NCI-H524 (cell line): Measurements from ENCODE around the gene ST6GALNAC4.

Experiments
- DNase-seq, 2 experiments: peaks; one replicate each; lab custom pipeline; 2025; lab: John Stamatoyannopoulos, UW

ST6GALNAC4 gene

GRCh38 chr9:127916720-127917581 is at the start of gene ST6GALNAC4:
TSS of gene ST6GALNAC4 (minus strand) at chr9:127917041. CDS start at chr9:127916419, 622 bp downstream.
- peak; percentile 86 to 90 for DNase-seq

- no peak for DNase-seq
Measured at GRCh38 chr9:127965953-127966352, 49.1 kb upstream of the ST6GALNAC4 start.

GRCh38 chr9:127963359-127964064 is 46.7 kb upstream of the ST6GALNAC4 start:
- no peak for DNase-seq

GRCh38 chr9:127963041-127963358 is 46.2 kb upstream of the ST6GALNAC4 start:
- DNase-seq: no peak

GRCh38 chr9:127962278-127962677 is 45.4 kb upstream of the ST6GALNAC4 start:
- no peak for DNase-seq

- DNase-seq: no peak
Measured at GRCh38 chr9:127961613-127962155, 44.8 kb upstream of the ST6GALNAC4 start.

- DNase-seq: no peak
Measured at GRCh38 chr9:127961155-127961490, 44.3 kb upstream of the ST6GALNAC4 start.

- DNase-seq: no peak
Measured at GRCh38 chr9:127960410-127961154, 43.7 kb upstream of the ST6GALNAC4 start.

GRCh38 chr9:127959841-127960409 is 43.1 kb upstream of the ST6GALNAC4 start:
- no peak for DNase-seq

- DNase-seq: no peak
Measured at GRCh38 chr9:127959398-127959797, 42.6 kb upstream of the ST6GALNAC4 start.

GRCh38 chr9:127958728-127959127 is 41.9 kb upstream of the ST6GALNAC4 start:
- no peak for DNase-seq

GRCh38 chr9:127955294-127956015 is 38.6 kb upstream of the ST6GALNAC4 start:
- peak; percentile 56 to 81 for DNase-seq

GRCh38 chr9:127954831-127955293 is 38.0 kb upstream of the ST6GALNAC4 start:
- no peak for DNase-seq

GRCh38 chr9:127953768-127954505 is 37.1 kb upstream of the ST6GALNAC4 start:
- DNase-seq: no peak

GRCh38 chr9:127953154-127953553 is 36.3 kb upstream of the ST6GALNAC4 start:
- DNase-seq: no peak

- no peak for DNase-seq
Measured at GRCh38 chr9:127950513-127951289, 33.9 kb upstream of the ST6GALNAC4 start.

GRCh38 chr9:127949827-127950512 is 33.1 kb upstream of the ST6GALNAC4 start:
- no peak for DNase-seq

- DNase-seq: no peak
Measured at GRCh38 chr9:127947841-127948710, 31.2 kb upstream of the ST6GALNAC4 start.
